ENCODE data around the gene CTNND2.

DNA sequence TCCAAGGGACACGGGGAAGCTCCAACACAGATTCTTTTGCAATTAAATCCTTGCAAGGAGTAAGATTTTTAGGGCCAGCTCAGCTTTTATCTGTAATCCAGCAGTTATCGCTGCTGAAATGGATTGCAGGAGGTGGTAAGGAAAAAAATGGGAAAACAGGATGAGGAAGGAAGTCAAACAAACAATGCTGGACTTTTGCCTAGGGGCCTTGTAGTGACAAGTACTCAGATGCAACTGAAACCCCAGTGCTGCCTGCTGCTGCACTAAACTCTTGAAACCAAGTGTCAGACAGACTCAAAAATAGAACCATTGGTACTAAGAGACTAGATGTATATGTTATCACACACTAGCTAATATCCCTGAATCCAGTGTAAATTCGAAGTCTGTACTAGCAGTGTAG is 309.2 kb downstream of the CTNND2 start:
- no peak for TF ChIP-seq CTCF (IDR thresholded peaks at IDR 0.05; ENCODE audit: low read length)
- no peak for TF ChIP-seq EZH2 (optimal IDR thresholded peaks at IDR 0.05; ENCODE audit: low read depth, low read length)
- no peak for TF ChIP-seq EZH2phosphoT487 (IDR thresholded peaks at IDR 0.05; ENCODE audit: low read length)
